Measurements from ENCODE around the gene EGFR. TPM values are rescaled to one million over a fixed set of nuclear protein-coding genes. Genes with fewer than 3 reads are reported as not detected.

EGFR gene
- total RNA-seq, 1 donor from 2014 or later = not detected

DNA sequence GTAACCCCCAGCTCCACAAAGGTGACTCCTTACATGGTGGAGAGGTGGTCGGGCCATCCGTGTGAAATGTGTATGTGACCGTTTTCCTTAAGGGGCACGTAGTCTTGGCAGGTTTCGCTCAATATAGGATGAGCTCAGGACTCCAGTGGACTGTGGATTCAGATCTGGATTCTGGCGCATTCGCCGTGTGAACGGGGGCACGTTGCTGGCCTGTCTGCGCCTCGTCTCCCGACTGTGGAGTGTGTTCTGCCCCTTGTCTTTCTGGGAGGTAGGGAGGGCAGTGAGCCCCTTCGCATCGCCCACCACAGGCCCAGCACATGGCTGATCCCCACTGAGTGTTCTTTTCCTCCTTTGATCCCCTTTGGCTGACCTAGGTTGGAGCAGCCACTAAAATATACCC is 165.1 kb downstream of the EGFR start:
- no peak overlapping the region for H3K27ac Mint-ChIP-seq
- no peak for DNase-seq
- peaks cover 3% of the 10 kb centered on the region for H3K27me3 Mint-ChIP-seq
- no peak overlapping the region for H3K4me3 Mint-ChIP-seq
- no peaks in the 10 kb centered on the region for H3K9me3 Mint-ChIP-seq
- intact Hi-C loops (cut with micrococcal nuclease) = no loop called here
- no peaks in the 10 kb centered on the region for H3K36me3 Mint-ChIP-seq (ENCODE audit: low read depth)
- no peaks in the 10 kb centered on the region for H3K4me1 Mint-ChIP-seq

DNA sequence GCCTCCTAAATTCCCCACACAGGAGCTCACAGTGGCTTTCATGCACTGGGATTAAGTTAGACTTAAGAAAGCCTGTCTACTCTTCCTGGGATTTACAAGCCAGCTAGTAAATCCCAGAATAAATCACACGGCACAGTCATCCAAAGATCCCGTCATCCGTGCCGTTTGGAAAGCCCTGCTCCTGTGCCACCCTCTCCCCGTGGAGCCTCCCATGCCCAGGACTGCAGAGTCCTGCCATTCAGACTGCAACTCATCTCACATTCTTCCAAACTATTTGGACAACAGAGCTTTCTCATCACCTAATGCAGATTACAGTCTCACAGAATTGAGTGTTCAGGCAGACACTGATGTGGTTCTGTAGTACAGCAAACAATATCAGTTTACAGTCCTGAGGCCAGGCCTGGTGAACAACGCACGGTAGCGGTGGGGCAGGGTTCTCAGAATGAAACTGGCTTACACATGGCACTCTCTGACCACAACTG is 166.5 kb downstream of the EGFR start:
- H3K27ac Mint-ChIP-seq = no peak overlapping the region
- DNase-seq = no peak
- H3K36me3 Mint-ChIP-seq (ENCODE audit: low read depth) = no peaks in the 10 kb centered on the region
- no peak overlapping the region for H3K4me3 Mint-ChIP-seq
- intact Hi-C loops (cut with micrococcal nuclease) = no loop called here
- no peaks in the 10 kb centered on the region for H3K9me3 Mint-ChIP-seq
- no peaks in the 10 kb centered on the region for H3K4me1 Mint-ChIP-seq
- peaks cover 3% of the 10 kb centered on the region for H3K27me3 Mint-ChIP-seq

DNA sequence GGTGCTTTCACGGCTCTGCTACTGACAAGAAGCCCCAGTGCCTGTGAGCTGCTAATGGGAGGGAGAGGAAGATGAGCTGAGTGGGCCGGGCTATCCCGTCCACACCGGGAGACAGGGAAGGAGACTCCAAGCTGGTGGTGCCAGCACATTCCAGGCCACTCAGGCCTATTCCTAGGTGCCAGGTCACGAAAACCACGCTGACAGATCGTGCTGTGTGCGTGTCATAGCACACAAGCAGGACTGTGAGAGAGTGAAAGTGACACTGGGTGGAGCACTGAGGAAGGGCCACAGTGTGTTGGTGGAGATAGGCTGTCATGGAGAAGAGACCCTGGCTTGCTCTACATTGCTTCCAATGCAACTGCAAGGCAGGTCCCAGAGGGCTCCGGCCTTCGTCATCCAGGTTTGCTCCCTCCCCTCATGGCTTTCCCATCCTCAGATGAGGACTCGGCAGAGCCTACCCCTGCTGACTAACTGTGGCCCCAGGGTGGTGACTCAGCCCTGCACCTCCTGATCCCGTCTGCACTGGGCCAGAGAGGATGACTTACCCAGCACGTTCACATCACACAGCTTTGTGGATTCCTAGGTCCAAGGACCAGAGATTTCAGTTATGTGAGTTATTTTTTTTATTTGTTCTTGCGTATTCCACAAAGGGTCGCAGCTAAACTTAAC is 167.3 kb downstream of the EGFR start:
- H3K4me1 Mint-ChIP-seq = no peaks in the 10 kb centered on the region
- H3K27ac Mint-ChIP-seq = no peak overlapping the region
- DNase-seq = no peak
- no peak overlapping the region for H3K4me3 Mint-ChIP-seq
- no peaks in the 10 kb centered on the region for H3K36me3 Mint-ChIP-seq (ENCODE audit: low read depth)
- intact Hi-C loops (cut with micrococcal nuclease) = no loop called here
- peaks cover 3% of the 10 kb centered on the region for H3K27me3 Mint-ChIP-seq
- no peaks in the 10 kb centered on the region for H3K9me3 Mint-ChIP-seq

DNA sequence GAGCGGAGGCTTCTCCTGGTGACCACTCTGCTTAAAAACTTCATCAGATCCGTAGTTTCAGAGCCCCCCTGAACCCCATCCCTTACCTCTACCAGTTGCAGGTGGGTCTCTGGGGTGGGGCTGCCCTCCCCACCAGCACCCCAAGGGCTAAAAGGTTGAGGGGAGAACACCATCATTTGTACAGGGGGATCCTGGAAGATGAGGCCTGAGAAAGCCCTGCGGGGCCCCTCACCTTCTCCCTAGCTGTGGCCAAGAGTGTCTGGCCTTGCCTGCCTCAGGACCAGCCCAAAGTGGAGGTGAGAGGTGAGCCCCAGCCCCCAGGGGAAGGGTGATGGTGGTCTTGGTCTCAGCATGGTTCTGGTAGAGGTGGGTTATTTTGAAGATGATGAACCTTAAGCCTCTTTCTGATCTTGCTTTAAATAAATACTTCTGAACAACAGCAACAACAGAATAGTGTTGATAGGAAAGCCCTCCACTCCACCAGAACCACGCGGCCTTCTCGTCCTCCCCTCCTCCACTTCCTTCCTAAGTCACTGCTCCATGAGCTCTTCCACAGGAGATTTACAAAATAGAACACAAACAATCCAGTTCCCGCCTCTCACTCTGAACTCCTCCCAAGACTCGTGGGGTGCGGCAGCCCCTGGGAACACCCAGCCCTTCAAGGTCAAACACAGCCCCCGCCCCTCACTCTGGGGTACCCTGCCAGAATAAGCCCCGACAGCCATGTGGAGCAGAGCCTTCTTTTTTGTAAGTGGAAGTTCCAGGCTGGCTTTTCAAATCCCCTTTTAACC is 169.1 kb downstream of the EGFR start:
- no peak overlapping the region for H3K27ac Mint-ChIP-seq
- H3K4me3 Mint-ChIP-seq = no peak overlapping the region
- no peaks in the 10 kb centered on the region for H3K9me3 Mint-ChIP-seq
- DNase-seq = no peak
- no peaks in the 10 kb centered on the region for H3K4me1 Mint-ChIP-seq
- no peaks in the 10 kb centered on the region for H3K36me3 Mint-ChIP-seq (ENCODE audit: low read depth)
- H3K27me3 Mint-ChIP-seq = peaks cover 3% of the 10 kb centered on the region
- intact Hi-C loops (cut with micrococcal nuclease) = no loop called here

DNA sequence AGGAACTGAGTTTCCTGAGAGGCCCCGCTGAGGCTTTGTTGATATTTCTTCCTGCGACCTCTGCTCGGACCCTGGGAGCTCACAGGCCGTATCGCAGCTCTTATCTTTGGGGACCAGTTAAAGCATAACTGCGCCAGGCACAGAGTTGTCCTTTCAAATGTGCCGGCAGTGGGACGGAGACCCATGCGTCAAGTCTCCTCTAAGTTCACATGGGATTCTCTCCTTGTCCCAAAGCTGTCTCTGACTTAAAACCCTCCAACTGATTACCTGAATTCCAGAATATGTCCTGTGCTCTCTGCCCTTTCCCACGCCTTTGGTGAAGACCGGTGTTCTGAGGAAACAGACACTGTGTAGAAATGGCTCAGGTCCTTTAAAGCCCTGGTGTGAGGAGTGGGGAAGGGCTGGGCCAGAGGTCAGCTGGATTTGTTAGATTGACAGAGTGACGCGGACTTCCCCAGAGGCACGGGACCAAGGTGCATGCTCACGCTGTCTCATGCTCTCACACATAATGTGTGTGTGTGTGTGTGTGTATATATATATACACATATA is 169.8 kb downstream of the EGFR start:
- H3K27ac Mint-ChIP-seq = no peak overlapping the region
- no peaks in the 10 kb centered on the region for H3K9me3 Mint-ChIP-seq
- no peaks in the 10 kb centered on the region for H3K4me1 Mint-ChIP-seq
- intact Hi-C loops (cut with micrococcal nuclease) = no loop called here
- H3K36me3 Mint-ChIP-seq (ENCODE audit: low read depth) = no peaks in the 10 kb centered on the region
- DNase-seq = no peak
- no peak overlapping the region for H3K4me3 Mint-ChIP-seq
- H3K27me3 Mint-ChIP-seq = peaks cover 3% of the 10 kb centered on the region

DNA sequence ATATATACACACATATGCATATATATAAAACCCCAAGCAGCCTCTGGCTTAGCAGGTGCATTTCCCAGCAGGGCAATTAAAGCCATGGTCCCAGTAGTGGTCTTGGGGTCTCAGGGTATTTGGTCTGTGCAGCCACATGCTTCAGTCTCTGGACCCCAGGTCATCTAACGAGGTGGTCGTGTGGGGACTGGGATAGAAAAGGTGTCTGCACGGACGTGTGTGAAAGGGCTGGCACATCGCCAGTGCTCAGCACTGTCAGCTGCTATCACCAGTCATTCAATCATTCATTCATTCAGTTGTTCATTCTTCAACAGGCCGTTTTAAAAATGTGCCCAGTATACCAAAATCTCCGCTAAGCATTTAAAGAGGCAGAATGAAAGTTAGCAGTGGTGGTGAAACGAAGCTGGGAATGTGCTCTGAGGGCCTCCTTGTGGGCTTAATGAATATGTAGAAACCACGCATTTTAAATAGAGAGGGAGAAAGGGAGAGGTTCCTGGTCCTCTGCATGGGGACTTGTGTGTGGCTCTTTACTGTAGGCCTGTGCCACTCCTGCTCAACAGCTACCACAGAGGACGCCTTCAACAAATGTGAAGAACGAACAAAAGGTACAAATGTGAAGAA is 170.4 kb downstream of the EGFR start:
- peaks cover 3% of the 10 kb centered on the region for H3K27me3 Mint-ChIP-seq
- no peak overlapping the region for H3K27ac Mint-ChIP-seq
- no peaks in the 10 kb centered on the region for H3K9me3 Mint-ChIP-seq
- no peaks in the 10 kb centered on the region for H3K4me1 Mint-ChIP-seq
- no peak for DNase-seq
- intact Hi-C loops (cut with micrococcal nuclease) = no loop called here
- H3K36me3 Mint-ChIP-seq (ENCODE audit: low read depth) = no peaks in the 10 kb centered on the region
- no peak overlapping the region for H3K4me3 Mint-ChIP-seq

DNA sequence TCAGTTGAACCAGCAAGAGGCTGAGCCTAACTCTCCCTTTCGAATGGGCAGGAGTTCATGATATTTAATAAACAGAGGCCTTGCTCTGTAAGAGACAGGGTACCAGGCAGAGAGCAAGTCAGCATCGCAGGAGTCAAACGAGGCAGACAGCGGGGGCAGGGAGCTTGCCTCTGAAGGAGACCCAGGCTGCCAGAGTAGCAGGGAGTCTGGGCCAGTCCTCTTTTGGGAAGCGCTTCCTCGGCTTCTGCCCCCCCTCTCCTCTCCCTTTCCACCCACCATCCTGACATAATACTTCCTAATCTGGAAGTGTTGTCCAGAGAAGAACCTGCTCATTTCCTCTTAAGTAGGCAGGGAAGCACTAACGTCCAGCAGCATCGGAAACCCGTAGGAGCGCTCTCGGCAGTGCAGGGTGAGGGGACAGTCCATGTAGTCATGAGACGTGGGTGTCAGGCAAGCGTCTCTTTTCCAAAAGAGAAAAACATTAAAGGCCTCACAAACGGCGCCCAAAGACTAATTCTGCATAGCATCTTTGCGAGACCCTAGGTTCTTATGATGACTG is 171.1 kb downstream of the EGFR start:
- H3K36me3 Mint-ChIP-seq (ENCODE audit: low read depth) = no peaks in the 10 kb centered on the region
- H3K27ac Mint-ChIP-seq = no peak overlapping the region
- intact Hi-C loops (cut with micrococcal nuclease) = no loop called here
- no peak for DNase-seq
- no peaks in the 10 kb centered on the region for H3K9me3 Mint-ChIP-seq
- H3K4me1 Mint-ChIP-seq = no peaks in the 10 kb centered on the region
- H3K27me3 Mint-ChIP-seq = peaks cover 5% of the 10 kb centered on the region
- H3K4me3 Mint-ChIP-seq = no peak overlapping the region

DNA sequence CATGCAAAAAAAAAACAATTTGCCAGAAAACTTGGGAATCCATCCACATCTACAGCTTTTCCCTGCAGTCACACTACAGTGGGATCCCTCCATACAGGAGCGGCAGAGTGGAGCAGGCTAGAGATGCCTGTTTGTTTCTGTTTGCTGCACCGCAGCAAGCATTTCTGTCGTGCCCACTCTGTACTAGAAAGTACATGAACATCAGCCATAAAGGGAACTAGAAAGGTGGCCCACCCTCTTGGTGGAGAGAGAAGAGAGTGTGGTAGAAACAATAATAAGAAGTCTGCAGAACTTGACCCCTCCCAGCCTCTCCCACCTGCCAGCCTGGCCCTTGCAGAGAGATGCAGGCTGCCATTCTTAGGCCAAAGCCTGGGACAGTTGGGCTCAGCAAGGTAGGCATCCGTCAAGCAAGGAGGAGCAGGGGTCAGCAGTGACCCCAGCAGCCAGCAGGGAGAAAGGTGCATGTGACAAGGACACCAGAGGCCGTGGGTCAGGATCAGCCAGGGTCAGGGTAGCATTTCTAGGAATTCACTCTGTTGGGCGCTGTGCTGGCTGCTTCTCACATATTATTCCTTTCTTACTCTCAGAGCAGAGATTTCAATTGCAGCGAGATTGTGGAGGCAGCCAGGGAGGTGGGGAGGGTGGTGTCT is 171.8 kb downstream of the EGFR start:
- intact Hi-C loops (cut with micrococcal nuclease) = no loop called here
- Mint-ChIP-seq H3K4me1 (no peaks in the 10 kb centered on the region), H3K27ac (no peak overlapping the region), H3K36me3 (ENCODE audit: low read depth) (no peaks in the 10 kb centered on the region), H3K9me3 (no peaks in the 10 kb centered on the region), H3K4me3 (no peak overlapping the region), H3K27me3 (peaks cover 8% of the 10 kb centered on the region)
- DNase-seq = no peak

DNA sequence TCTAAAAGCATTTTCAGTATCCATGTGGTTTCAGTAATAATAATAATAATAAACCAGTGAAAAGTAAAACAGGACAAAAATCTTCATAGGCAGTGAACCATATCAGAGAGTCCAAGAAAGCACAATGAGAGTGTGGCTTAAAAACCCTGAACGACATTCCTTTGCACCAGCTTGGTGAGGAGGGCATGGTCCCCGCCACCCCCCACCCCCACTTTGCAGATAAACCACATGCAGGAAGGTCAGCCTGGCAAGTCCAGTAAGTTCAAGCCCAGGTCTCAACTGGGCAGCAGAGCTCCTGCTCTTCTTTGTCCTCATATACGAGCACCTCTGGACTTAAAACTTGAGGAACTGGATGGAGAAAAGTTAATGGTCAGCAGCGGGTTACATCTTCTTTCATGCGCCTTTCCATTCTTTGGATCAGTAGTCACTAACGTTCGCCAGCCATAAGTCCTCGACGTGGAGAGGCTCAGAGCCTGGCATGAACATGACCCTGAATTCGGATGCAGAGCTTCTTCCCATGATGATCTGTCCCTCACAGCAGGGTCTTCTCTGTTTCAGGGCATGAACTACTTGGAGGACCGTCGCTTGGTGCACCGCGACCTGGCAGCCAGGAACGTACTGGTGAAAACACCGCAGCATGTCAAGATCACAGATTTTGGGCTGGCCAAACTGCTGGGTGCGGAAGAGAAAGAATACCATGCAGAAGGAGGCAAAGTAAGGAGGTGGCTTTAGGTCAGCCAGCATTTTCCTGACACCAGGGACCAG is 172.5 kb downstream of the EGFR start:
- Mint-ChIP-seq H3K27me3 (peaks cover 11% of the 10 kb centered on the region), H3K36me3 (ENCODE audit: low read depth) (no peaks in the 10 kb centered on the region), H3K9me3 (no peaks in the 10 kb centered on the region), H3K4me1 (no peaks in the 10 kb centered on the region), H3K4me3 (no peak overlapping the region), H3K27ac (no peak overlapping the region)
- intact Hi-C loops (cut with micrococcal nuclease) = no loop called here
- no peak for DNase-seq

DNA sequence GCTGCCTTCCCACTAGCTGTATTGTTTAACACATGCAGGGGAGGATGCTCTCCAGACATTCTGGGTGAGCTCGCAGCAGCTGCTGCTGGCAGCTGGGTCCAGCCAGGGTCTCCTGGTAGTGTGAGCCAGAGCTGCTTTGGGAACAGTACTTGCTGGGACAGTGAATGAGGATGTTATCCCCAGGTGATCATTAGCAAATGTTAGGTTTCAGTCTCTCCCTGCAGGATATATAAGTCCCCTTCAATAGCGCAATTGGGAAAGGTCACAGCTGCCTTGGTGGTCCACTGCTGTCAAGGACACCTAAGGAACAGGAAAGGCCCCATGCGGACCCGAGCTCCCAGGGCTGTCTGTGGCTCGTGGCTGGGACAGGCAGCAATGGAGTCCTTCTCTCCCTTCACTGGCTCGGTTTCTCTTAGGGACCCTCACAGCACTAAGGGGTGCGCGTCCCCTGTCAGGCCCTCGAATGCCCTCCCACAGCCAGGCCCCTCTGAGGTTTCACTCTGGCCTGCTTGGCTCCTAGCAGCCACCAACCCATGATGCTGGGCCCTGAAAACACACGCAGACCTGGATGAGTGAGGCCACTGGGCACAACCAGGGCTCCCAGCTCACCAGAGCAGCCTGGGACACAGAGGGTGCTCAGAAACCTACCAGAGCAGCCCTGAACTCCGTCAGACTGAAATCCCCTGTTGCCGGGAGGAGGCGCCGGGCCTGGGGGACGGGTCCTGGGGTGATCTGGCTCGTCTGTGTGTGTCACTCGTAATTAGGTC is 173.3 kb downstream of the EGFR start:
- H3K9me3 Mint-ChIP-seq = no peaks in the 10 kb centered on the region
- no peaks in the 10 kb centered on the region for H3K4me1 Mint-ChIP-seq
- no peak overlapping the region for H3K27ac Mint-ChIP-seq
- no peak overlapping the region for H3K4me3 Mint-ChIP-seq
- no peaks in the 10 kb centered on the region for H3K36me3 Mint-ChIP-seq (ENCODE audit: low read depth)
- intact Hi-C loops (cut with micrococcal nuclease) = no loop called here
- peaks cover 17% of the 10 kb centered on the region for H3K27me3 Mint-ChIP-seq
- DNase-seq = no peak

DNA sequence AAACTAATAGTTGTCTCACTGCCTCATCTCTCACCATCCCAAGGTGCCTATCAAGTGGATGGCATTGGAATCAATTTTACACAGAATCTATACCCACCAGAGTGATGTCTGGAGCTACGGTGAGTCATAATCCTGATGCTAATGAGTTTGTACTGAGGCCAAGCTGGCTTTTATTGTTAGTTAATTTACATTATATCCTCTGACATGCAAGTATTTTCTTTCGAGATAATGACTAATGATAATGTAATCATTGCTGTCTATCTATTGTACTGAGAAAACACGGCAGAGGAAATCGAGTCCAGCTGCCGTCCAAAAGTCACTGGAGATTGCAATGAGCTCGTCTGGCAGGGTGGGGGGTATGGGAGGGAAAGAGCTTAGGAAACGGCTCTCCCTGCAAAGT is 173.9 kb downstream of the EGFR start:
- H3K9me3 Mint-ChIP-seq = no peaks in the 10 kb centered on the region
- H3K27ac Mint-ChIP-seq = no peak overlapping the region
- no peaks in the 10 kb centered on the region for H3K4me1 Mint-ChIP-seq
- H3K36me3 Mint-ChIP-seq (ENCODE audit: low read depth) = no peaks in the 10 kb centered on the region
- DNase-seq = no peak
- intact Hi-C loops (cut with micrococcal nuclease) = no loop called here
- no peak overlapping the region for H3K4me3 Mint-ChIP-seq
- peaks cover 21% of the 10 kb centered on the region for H3K27me3 Mint-ChIP-seq

DNA sequence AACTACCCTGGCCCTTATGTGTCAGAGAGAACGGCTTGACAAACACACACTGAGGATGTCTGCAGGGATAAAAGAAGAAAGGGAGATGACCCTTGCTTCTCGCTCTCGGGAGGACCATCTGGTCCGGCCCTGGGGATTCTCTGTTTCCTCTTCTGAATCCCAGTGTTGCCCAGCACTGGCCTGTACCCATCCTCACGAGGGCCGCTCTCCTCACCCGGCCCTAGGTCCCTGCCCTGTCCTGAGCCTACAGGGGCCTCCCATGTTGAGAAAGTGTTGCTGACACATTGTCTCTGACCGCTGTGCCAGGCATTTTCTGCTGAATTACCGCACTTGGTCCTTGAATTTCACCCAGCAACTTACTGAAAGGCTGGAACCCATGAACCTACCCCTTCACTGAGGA is 174.4 kb downstream of the EGFR start:
- H3K4me1 Mint-ChIP-seq = no peaks in the 10 kb centered on the region
- H3K27ac Mint-ChIP-seq = no peak overlapping the region
- H3K4me3 Mint-ChIP-seq = no peak overlapping the region
- H3K36me3 Mint-ChIP-seq (ENCODE audit: low read depth) = no peaks in the 10 kb centered on the region
- intact Hi-C loops (cut with micrococcal nuclease) = no loop called here
- H3K27me3 Mint-ChIP-seq = peaks cover 18% of the 10 kb centered on the region
- H3K9me3 Mint-ChIP-seq = no peaks in the 10 kb centered on the region
- DNase-seq = no peak

Data from activated CD4-positive, alpha-beta T cell treated with anti-CD3 and anti-CD28 coated beads, Interleukin-2, amount 10 ng/mL, durations not matched to agents 24 days and 14 days (primary cell).